Activated CD8-positive, alpha-beta memory T cell treated with anti-CD3 and anti-CD28 coated beads, Interleukin-2, amount 50 U/mL, for 24 hours (primary cell): ENCODE results near the gene THADA.

Experiments
- DNase-seq: peaks from one replicate; pipeline ENCODE4 v3.0.0-alpha.2; 2020; ENCODE audit errors: extremely low read depth

The THADA gene

GRCh38 chr2:43325107-43325811 is 270.6 kb downstream of the THADA start:
- no peak for DNase-seq

DNA sequence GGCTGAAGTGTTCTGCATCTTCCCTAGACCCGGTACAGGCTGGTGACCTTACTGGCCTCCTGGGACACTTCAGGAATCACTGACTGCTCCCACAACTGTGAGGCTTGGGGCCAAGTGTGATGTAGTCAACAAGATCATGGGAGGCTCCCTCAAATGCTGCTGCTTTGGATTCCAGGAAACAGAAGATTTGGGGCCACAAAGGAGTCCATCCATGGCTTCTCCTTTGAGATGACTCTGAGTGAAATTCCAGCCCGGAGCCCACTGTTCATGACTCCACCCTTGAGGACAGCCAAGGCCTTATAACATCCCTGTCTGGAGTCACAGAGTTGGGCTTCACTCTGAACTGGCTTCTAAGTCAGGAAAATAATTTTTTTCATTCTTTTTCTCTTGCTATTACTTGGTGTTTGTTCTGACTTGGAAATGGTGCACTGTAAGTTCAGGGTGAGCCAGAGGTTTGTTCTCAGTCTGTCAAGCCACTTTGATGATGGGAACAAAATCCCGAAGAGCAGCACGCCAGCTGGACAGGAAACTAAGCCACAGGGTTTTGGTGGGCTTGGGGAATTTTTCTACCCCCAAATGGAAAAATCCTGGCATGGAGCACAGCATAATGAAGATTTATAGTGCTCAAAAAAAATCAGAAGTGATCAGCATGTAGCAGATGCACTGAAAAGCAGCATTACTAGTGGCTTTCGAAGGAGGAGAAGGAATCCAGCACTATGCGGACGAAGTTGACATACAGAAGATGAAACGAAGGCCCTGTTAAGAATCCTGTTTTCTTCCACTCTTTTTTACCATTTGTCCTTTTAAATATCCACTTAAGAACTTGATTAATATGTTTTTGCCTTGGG is 271.4 kb downstream of the THADA start:
- no peak for DNase-seq

- no peak for DNase-seq
Observed at GRCh38 chr2:43323857-43324256, 272.0 kb downstream of the THADA start.

GRCh38 chr2:43321446-43321845 is 274.4 kb downstream of the THADA start:
- no peak for DNase-seq

DNA sequence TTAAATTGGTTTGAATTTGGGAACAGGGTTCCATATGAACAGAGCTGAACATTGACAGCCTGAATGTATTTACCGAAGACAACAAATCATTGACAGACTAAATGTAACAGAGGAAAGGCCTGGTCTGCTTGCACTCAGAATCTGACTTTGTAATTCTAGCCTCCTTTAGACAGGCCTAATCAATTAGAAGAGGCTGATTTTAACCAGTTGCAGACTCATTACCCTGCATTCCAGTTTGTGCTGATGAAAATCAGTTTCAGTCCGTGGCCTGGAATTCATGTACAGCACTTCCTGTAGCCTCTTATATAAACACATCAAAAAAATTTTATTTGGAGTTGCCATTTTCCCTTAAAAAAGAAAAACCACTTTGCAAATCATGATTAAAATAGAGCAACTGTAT is 276.3 kb downstream of the THADA start:
- DNase-seq = no peak

DNA sequence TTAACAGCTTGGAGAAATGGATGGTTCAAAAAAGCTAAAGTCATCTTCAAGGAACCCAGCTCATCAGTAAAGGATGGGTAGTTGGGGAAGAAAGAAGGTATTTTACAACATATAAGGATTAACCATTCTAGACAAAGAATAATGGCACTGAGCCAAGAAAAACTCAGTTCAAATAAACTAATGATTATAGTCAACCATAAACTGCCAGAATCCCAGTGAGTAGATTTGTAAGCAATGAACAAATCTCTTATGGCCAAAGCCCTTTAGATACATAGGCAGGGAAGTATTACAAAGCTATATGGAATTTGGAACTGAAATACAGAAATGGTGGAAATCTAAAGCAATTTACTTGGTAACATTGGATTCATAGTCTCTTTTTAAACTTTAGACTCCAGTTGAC is 277.0 kb downstream of the THADA start:
- no peak for DNase-seq

DNA sequence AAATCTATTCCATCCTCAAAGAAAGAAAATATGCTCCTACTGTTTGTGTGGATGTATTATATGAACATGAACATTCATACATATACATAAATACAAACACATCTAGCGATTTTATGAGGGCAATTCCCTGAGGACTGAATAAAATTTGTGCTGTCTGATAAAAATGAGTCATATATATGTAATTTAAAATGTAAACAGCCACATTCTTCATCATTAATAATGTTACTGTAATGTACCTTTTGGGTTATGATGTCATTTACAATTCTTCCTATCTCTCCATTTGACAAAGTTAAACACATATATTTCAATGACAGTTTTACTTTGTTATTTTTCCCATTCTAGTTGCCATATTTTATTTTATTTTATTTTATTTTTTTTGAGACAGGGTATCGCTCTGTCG is 278.2 kb downstream of the THADA start:
- no peak for DNase-seq

GRCh38 chr2:43317194-43317593 is 278.6 kb downstream of the THADA start:
- DNase-seq = no peak

DNA sequence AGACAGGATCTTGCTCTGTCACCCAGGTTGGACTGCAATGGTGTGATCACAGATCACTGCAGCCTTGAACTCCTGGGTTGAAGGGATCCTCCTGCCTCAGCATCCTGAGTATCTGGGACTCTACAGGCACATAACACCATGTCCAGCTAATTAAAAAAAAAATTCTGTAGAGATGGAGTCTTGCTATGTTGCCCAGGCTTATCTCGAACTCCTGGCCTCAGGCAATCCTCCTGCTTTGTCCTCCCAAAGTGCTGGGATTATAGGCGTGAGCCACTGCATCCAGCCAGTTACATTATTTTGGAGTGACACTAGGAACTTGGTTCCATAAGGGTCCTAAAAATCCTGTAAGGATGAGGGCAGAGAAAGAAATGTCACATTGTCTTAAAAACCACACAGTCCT is 280.4 kb downstream of the THADA start:
- no peak for DNase-seq

DNA sequence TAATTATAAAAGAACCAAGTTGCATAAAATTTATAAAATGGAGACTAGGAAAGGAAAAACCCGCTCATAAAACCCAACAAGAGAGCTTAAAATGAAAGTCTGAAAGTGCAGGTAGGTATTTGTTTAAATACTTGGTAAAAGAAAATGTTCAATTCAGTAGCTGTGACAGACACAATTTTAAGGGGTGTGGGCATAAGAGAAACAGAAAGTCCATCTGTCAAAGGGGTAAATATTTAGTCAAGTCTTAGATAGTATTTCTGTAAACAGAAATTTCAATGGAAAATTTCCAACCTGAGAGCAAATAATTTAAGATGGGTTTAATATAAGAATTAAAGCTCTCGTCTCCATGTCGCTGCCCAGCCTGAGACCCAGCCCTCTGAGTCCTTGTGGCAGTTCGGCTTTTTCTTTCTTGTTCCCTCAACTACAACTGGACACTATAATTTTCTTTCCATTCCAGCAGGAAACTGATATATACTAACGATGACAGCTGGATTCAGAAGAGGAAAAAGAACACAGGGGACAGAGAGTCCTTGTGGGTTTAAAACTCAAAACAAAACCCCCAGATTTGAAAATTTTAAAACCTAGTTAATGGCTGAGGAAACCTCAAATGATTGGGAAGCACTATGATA is 281.4 kb downstream of the THADA start:
- DNase-seq = no peak

DNA sequence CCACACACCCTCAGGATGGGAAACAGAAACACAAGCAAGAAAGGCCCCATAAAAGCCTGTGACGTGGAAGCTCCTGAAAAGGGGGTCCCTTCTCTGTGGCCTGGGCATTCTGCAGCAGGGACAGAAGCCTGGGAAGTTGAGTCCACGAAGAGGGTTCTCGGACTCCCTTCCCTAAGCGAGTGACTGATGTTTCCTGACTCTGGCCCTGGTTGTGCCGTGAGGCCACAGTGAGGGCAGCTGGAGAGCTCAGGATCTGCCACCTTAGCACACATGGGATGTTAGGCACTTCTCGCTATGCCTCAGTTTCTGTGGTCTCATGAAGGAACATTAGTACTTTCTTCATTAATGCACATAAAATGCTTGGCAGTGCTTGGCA is 282.2 kb downstream of the THADA start:
- no peak for DNase-seq

DNA sequence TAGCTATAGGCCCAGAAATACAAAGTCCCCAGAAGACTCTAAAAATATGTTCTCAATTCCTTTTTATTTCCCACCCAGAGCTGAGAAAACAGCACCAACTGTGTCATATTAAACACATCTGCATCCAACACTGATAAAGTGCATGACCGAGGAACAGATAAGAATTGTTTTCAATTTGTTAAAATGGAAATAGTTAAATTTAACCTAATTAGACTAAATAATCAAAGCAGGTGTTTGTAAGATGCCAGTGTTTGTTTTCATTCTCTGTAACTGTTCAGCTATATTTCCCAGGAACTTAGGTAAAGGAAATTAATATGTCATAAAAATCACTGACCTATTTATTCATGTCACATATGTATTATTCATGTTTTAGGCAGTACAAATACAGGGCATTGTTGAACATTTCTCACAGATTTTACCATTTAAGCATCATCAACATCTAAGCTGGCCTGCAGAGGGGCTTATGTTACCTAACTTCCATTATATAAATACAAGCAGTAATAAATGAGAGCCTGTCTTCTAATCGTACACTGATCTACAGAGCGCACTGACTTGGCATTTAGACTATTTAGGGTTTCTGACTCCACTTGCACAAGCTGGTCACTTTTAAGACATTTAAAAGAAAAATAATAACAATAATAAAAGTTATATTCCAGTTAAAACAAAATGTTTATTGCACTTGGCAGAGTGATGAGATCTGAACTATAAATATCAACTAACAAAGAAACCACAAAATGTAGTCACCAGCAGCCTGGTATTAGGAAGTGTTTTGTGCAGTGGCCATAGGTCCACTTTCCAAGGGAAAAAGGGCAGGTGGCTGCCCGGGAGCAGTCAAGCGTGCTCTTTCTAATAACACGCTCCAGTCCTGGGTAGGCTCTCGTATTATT is 282.8 kb downstream of the THADA start:
- no peak for DNase-seq

DNA sequence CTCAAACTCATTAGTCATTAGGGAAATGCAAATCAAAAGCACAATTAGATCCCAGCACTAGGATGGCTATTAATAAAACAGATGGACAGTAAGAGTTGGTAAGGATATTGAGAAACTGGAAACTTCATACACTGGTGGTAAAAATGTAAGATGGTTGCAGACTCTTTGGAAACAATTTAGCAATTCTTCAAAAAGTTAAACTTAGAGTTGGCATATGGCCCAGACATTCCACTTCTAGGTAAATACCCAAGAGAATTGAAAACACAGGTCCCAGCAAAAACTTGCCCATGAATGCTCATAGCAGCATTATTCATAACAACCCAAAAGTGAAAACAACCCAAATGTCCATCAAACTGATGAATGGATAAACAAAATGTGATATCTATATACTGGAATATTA is 284.6 kb downstream of the THADA start:
- no peak for DNase-seq

- DNase-seq = no peak
Observed at GRCh38 chr2:43309935-43310334, 285.9 kb downstream of the THADA start.

- no peak for DNase-seq
Observed at GRCh38 chr2:43307973-43308372, 287.9 kb downstream of the THADA start.

- no peak for DNase-seq
Observed at GRCh38 chr2:43307046-43307445, 288.8 kb downstream of the THADA start.

DNA sequence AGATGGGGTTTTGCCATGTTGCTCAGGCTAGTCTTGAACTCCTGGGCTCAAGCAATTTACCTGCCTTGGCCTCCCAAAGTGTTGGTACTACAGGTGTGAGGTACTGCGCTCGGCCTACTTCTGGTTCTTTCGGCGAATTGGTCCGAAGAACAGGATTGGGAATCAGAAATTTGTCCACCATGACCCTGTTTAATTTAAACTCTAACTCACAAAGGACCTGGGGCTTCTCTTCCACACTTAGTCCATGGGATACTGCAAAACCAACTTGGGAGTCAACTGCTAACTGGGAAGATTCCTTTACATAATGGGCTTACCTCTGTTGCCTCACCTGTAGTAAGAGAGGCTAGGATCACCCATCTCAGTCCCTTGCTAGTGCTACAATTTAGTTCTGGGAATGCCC is 289.6 kb downstream of the THADA start:
- DNase-seq = no peak

DNA sequence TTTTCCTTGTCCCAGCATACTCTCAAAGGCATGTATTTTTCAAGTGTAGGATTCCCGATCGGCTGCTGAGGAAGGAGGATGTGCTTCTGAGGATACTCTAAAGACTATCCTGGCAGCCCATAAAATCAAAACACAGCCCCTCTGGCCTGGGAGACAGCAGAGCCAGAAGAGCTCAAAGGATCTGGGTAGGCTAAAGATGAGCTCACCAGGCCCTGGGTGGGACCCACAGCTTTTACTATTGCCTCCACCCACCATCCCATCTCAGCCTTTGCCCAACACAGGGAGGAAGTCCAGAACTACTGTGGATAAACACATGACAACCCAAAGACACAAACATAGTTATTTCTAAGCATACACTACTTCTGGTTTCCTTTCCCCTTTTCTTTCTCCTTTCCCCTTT is 290.3 kb downstream of the THADA start:
- DNase-seq = no peak

DNA sequence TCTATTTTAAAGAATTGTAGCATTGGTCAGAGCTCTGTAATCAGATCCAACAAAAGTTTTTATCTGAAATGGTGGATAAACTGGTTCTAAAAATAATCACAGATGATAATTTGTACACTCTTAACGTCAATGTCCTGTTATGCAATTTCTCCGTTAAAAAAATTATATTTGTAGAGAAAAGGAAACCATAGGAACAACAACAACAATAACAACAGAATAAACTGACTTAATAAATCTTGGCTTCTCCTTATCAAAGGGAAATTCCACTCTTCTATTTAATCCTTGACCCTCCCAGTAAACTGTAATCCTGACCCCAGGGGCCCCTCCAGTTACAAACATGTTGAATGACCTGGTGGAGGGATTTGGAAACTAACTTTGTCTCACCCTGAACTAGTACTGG is 290.8 kb downstream of the THADA start:
- no peak for DNase-seq

GRCh38 chr2:43303889-43304288 is 291.9 kb downstream of the THADA start:
- DNase-seq = no peak

DNA sequence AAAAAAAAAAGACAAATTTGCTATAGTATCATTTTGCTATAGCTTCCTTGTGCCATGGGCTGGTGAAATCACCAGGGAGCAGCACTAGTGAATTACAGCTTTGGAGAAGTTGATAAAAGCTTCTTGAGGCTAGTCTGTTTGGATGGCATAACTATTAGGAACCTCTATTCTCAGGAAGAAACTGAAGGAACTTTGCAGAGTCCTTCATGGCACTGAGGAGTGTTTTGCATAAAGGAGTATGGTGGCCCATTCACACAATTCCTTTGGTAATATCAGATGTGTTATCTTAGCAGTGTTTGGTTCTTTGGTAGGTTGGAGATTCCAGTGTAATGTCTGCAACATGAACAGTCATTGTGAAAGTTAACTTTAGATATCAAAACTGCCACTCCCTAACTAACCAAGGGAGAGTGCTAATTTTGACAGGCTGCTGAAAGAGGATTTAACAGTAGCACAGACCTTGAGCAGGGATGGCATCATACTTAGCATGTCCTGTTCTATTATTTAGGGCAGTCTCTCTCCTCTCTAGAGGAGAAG is 292.8 kb downstream of the THADA start:
- DNase-seq = no peak
